ENCODE data around the gene SHISAL2A.

Gene SHISAL2A

GRCh38 chr1:52623812-52624211, 9.2 kb upstream of the SHISAL2A start:
- DNase-seq = no peak

- DNase-seq = no peak
These were observed 5.9 kb upstream of the SHISAL2A start for GRCh38 chr1:52627028-52627427.

GRCh38 chr1:52628614-52629324, 4.2 kb upstream of the SHISAL2A start:
- no peak for DNase-seq

- no peak for DNase-seq
These were observed 3.7 kb upstream of the SHISAL2A start for GRCh38 chr1:52629325-52629643.

- no peak for DNase-seq
These were observed 3.3 kb upstream of the SHISAL2A start for GRCh38 chr1:52629667-52630066.

- DNase-seq = no peak
These were observed 1.1 kb upstream of the SHISAL2A start for GRCh38 chr1:52631759-52632331.

- DNase-seq = no peak
These were observed 355 bp downstream of the SHISAL2A start for GRCh38 chr1:52633291-52633754.

GRCh38 chr1:52634111-52634510, 1.1 kb downstream of the SHISAL2A start:
- no peak for DNase-seq

- no peak for DNase-seq
These were observed 2.5 kb downstream of the SHISAL2A start for GRCh38 chr1:52635321-52636089.

- no peak for DNase-seq
These were observed 4.0 kb downstream of the SHISAL2A start for GRCh38 chr1:52636721-52637695.

- DNase-seq = no peak
These were observed 5.0 kb downstream of the SHISAL2A start for GRCh38 chr1:52637946-52638345.

GRCh38 chr1:52640697-52641096, 7.7 kb downstream of the SHISAL2A start:
- no peak for DNase-seq

GRCh38 chr1:52641307-52641706, 8.3 kb downstream of the SHISAL2A start:
- no peak for DNase-seq

- no peak for DNase-seq
These were observed 12.3 kb downstream of the SHISAL2A start for GRCh38 chr1:52645261-52645660.

- DNase-seq = no peak
These were observed 18.9 kb downstream of the SHISAL2A start for GRCh38 chr1:52651904-52652303.

- DNase-seq = no peak
These were observed 20.4 kb downstream of the SHISAL2A start for GRCh38 chr1:52653207-52653849.

GRCh38 chr1:52654063-52654462, 21.1 kb downstream of the SHISAL2A start:
- no peak for DNase-seq

GRCh38 chr1:52657702-52658101, 24.7 kb downstream of the SHISAL2A start:
- DNase-seq = no peak

GRCh38 chr1:52658795-52659194, 25.8 kb downstream of the SHISAL2A start:
- no peak for DNase-seq

- DNase-seq = no peak
These were observed 26.4 kb downstream of the SHISAL2A start for GRCh38 chr1:52659356-52659755.

- no peak for DNase-seq
These were observed 27.1 kb downstream of the SHISAL2A start for GRCh38 chr1:52659851-52660596.

- DNase-seq = no peak
These were observed 27.8 kb downstream of the SHISAL2A start for GRCh38 chr1:52660807-52661206.

Data from NCI-H1436 (cell line).